HG03097 (cell line): Measurements from ENCODE around the gene SEMA4F.
A peak's percentile ranks its signal among the peaks of the same experiment; 100 is the strongest.
"Not testable (repeated sequence)": the region's sequence is repeated elsewhere in the genome, so short reads cannot be mapped to it uniquely, and the experiment has no call there.

Experiments used
- ATAC-seq: cut with Tn5 transposase; IDR thresholded peaks from one replicate; pipeline ENCODE4 v1.9.1; 2021; ENCODE audit not compliant: unreplicated experiment, low FRiP score

The SEMA4F gene, protein sequence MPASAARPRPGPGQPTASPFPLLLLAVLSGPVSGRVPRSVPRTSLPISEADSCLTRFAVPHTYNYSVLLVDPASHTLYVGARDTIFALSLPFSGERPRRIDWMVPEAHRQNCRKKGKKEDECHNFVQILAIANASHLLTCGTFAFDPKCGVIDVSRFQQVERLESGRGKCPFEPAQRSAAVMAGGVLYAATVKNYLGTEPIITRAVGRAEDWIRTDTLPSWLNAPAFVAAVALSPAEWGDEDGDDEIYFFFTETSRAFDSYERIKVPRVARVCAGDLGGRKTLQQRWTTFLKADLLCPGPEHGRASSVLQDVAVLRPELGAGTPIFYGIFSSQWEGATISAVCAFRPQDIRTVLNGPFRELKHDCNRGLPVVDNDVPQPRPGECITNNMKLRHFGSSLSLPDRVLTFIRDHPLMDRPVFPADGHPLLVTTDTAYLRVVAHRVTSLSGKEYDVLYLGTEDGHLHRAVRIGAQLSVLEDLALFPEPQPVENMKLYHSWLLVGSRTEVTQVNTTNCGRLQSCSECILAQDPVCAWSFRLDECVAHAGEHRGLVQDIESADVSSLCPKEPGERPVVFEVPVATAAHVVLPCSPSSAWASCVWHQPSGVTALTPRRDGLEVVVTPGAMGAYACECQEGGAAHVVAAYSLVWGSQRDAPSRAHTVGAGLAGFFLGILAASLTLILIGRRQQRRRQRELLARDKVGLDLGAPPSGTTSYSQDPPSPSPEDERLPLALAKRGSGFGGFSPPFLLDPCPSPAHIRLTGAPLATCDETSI

DNA sequence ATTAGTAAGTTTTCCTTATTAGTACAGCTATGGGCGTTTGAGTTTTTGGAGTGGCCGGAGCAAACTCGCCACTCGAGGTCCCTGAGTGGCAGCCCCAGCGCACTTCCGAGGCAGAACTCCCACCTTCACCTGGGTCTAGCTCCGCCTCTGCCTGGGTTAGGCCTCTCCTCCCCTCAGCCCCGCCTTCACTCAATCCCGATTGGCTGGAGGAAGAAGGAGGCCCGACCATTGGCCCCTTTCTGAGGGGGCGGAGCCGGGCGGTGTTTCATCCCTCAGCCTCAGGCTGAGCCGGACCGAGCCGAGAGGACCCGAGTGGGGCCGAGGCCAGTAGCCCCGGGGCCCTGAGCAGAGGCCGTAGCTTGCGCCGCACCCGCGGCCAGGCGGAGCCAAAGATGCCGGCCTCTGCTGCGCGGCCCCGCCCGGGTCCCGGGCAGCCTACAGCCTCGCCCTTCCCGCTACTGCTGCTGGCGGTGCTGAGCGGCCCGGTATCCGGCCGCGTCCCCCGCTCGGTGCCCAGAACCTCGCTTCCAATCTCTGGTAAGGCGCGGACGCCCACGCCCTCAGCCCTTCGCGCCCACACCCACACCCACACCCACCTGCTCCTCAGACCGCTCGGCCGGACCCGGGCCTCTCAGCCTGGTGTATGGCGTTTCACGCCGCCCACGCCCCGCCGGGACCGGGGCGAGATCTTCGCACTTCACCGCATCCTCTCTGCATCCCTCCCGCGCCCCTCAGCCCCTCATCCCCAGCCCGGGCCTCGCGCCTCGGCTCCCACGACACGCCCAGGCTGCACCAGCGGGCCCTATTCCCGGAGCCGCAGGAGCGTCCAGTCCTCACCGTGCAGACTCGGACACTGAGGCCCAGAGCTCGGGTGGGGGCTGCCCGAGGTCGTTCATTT, at the start of gene SEMA4F:
SEMA4F (plus strand) TSS at position 263 of the 898 bp plus-strand sequence; CDS start at position 393, 130 bp downstream.
- ATAC-seq: peak; percentile 99

DNA sequence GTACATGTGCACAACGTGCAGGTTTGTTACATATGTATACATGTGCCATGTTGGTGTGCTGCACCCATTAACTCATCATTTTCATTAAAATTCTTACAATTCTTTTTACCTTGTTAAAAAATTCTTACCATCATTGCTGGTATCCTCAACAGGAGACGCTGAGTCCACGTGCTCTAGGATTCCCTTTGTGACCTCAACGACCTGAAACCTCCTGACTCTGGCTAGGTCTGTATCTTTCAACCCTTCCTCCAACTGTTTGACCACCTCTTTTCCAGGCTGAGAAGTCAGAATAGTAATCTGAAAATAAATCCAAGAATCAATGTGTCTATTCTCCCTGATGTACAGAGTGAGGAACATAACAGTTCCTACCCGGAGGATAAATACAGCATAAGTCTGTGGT, 47.1 kb upstream of the SEMA4F start:
- no peak for ATAC-seq

DNA sequence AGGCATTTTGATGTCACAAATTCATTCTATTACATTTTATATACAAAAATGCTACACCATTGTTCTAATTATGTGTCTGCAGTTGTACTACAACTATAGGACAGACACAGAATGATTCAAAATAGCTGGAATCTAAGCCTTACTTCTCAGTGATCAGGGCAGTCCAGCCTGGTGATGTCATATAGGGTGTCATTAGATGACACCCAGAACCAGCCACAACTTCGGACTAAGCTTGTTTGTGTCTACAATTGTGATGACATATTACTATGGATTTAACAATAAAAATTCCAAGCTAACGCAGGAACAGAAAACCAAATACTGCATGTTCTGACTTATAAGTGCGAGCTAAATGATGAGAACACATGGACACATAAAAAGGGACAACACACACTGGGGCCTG, 36.9 kb upstream of the SEMA4F start:
- ATAC-seq: no peak

DNA sequence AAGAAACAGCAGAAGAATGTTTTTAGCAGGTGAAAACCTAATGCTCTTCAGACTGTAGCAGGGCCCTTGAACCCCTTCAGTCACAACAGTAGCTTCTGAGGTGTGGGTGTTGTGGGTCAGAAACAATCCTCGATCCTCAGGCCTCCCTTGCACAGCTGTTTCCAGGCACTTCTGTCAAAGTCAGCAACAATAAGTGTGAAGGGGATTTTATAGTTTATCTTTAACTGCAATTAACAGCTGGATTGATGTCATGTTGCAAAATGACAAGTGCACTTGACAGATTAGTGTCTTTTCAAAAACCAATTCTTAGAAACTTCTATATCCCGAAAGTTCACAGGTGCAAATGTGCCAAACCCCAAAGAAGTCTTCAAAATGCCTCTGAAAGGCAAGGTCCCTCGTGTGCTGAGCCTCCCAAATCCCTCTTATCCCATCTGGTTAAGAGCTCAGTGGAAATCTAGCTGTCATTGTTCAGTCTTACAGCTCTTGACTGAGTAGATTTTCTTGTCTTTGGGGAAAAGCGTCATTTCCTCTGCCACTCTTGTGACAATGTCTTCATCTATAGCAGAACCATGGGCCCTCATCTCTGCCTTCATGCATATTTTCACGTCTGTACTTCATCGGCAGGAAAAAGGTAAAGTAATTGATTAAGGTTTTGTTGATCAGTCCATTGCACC, 35.5 kb upstream of the SEMA4F start:
- no peak for ATAC-seq

DNA sequence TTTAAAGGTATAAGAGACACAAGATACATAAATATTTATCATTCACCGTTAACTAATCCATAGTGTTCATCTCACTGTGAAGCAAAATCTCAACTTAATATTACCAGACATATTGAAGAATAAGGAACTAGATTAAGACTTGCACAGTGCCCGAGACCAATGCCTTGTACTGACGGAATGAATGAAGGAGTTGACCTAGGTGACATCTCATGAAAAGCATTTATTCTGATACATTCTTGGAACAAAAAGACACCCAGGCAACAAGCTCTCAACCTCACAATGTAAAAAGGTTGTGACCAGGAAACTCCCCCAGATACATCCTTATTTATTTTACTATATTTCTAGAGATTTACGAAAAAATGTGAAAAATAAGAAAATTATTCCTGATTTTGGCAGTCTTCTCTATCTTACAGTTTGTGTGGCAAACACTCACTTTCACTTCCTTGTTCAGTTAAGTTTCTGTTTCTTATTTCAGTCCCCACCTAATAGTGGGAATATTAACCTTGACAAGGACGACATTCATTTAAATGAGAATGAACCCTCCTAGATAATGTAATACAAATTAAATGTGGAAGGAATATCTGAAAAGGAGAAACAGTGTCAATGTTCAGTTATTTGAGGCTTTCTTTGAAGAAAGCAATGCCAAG, 34.3 kb upstream of the SEMA4F start:
- ATAC-seq: no peak

DNA sequence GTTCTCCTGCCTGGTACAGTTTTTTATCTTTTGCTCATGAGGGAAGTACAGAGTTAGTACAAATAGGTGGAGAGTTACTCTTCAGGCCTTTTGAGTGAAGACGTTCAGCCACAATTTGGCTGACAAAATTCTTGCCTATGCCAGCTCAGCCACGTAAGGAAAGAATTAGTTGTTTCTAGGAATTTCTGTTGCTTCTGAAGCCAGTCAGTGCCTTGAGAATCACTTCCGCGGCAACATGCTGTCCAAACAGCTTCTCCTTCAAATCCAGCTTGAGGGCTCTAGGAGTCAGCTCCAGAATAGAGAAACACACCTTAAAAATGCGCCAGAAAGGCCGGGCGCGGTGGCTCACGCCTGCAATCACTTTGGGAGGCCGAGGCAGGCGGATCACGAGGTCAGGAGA, 33.4 kb upstream of the SEMA4F start:
- ATAC-seq: no peak

DNA sequence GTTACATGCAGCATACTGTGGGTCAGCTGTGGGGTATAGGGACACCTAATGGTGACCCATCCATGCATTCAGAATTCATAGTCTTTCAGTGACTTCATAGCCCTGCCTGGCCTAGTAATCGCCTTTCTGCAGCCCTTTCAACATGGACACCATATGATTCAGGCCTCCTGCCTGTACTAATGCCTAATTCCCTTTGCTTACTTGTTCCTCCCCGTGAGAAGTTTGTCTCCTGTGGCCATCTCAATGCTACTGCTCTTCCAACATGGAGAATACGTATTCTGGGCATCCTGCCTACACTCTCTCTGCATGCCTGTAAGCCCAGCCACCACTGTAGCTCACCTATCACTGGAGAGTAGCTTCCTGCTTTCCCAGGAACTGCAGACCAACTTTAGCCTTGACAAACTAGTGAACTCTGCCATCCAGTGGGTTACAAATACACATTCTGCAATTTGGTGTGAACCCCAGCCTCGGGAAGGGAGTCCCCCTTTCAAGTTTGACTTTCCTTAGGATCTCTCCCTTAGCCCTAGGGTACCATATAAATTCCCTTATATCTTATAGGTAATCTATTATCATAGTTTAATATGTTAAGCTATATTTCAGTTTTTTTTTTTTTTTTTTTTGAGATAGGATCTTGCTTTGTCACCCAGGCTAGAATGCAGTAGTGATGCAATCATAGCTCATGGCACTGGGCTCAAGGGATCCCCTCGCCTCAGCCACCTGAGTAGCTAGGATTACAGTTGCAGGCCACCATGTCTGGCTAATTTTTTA, 28.2 kb upstream of the SEMA4F start:
- ATAC-seq: no peak

DNA sequence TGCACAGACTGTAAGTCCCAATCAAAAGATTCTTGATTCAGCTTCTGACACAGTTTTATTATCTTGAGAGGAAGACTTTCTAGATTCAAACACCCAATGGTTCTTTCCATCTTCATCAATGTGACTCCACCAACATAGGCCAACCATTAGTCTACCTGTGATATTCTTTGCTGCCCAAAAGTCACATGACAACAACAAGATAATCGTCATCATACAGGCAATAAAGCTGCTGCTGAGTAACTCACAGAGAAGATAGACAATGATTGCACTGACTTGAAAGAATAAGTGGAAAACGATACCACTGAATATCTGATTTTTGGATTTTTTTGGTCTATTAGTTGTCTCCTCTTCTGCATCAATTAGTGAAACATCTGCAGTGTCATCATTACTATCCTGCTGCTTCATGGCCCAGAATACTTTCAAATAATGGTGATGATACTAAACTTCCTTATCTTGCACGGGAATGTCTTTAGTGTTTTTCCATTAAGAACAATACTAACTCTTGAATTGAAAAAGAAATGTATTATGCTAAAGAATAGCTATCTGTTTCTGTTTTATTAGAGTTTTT, 25.4 kb upstream of the SEMA4F start:
- no peak for ATAC-seq

DNA sequence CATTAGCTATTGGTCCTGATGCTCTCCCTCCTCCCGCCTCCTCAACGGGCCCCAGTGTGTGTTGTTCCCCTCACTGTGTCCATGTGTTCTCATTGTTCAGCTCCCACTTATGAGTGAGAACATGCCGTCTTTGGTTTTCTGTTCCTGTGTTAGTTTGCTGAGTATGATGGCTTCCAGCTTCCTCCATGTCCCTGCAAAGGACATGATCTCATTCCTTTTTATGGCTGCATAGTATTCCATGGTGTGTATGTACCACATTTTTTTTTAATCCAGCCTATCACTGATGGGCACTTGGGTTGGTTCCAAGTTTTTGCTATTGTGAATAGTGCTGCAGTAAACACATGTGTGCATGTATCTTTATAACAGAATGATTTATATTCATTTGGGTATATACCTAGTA, 23.6 kb upstream of the SEMA4F start:
- not testable (repeated sequence) for ATAC-seq

DNA sequence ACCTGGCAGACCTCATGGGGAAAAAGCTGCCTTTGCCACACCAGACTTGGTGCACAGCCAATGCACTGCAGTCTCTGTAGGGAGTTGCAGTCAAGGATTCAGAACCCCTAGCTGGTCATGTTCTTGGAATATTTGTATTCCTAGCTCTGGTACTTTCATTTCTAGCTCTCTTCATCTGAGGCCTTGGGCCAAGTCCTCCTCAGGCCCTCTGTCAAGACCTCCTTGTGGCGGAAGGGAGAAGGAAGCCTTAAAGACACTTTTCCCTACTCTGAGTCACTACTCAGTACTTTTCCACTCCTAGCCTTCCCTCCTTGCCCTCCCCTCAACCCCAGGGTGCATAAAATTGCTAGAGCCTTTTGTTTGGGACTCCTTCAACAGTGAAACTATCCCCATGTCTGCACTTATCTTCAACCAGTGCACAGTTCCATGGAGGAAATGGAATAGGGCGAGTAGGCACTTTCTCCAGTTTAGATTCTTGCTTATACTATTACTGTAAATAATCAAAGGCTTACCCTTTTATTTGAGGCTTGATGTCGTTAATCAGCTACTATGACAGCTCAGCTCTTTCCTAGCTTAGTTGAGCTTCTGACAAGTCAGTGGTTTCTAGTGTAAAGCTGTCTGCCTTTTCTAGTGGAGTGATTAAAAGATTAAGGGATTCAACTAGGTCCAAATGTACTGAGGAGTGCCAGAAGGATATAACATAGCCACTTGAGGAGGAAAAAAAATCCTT, 21.7 kb upstream of the SEMA4F start:
- ATAC-seq: no peak

DNA sequence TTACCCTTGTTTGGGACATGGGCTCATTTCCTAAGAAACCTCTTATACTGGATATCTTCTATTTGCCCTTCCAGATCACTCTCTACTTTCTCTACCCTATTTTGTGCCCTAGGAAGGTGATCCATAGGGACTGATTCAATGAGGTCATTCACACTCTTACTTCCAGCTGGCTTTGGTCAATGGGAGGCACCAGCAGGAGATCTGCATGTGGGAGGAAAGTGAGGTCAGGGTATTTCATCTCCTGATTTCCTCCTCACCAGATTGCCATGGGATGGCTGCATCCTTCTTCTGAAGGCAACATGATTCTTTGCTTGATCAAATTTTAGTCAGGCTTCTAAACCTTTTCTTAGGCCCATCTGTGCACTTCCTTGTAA, 21.1 kb upstream of the SEMA4F start:
- no peak for ATAC-seq

DNA sequence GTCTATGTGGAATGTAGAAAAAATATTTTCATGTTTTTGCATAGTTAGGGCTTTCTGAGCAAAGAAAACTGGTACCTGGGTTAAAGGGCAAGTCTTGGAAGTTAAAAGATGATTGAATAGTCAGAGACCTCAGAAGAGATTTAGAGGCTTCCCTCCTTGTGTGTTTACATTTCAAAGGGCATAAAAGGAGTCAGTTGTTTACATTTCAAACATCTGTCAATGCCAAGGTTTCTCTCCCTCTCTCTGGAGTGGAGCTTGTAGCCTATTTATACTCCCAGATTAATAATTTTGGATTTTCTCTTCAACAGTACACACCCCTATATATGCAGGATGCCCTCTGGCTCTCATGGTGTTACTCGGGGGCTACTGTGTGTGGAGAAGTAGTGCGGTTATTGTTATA, 14.5 kb upstream of the SEMA4F start:
- ATAC-seq: no peak

DNA sequence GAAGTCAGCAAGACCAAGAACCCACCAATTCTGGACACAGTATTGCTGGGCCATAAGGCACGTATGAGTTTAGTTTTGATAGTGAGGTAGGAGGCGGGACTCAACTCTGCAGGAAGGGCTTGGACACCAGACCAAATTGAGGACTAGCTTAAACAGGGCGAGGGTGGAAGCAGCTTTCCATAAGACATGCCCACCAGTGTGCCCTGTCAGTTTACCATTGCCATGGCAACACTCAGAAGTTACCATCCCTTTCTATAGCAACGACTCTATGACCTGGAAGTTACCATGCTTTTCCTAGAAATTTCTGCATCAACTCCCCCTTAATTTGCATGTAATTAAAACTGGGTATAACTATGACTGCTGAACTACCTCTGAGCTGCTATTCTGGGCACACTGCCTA, 8.7 kb upstream of the SEMA4F start:
- no peak for ATAC-seq

DNA sequence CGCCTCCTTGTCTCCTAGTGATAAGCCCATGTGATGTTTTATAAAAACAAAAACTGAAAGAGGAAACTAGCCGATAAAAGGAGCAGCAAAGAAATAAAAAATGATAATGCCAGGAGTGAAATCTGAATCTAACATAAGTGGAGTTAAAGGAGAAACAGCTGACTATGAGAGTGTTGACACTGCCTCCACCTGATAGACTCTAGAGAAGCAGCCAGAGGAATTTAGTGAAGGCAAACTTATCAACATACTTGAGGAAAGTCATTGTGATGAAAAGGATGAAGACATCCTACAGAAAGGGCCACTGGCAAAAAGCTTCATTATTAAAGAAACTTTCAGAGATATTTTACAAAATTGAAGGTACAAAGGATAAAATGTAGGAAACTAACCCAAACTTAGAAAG, 7.8 kb upstream of the SEMA4F start:
- ATAC-seq: no peak

DNA sequence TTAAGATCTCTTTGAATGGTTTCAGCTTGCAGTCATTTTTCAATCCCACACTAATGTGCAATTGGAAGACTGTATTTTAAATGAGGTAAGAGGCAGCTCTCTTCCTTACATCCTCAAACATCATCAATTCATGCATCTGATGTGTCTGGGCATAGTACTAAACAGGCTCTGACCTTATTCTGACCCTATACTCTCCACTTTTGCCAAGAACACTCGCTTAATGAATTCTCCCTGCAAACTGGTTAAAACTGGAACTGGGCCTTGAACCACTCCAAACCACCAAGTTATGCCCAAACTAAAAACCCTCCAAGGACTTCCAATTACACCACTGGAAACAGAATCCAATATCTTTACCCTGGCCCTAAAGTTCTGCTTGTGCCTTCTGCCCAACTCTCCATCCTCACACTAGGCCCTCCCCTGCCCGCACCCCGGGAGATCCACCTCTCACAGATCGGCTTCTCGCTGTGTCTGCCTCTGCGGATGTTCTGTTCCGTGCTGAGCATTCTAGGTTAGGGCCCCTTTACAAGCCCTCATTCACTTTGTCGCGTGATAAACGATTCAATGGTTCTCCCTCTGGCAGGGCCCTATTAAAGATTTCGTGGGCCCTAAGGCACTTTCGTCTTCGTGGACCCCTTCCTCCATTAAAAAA, 7.1 kb upstream of the SEMA4F start:
- no peak for ATAC-seq

DNA sequence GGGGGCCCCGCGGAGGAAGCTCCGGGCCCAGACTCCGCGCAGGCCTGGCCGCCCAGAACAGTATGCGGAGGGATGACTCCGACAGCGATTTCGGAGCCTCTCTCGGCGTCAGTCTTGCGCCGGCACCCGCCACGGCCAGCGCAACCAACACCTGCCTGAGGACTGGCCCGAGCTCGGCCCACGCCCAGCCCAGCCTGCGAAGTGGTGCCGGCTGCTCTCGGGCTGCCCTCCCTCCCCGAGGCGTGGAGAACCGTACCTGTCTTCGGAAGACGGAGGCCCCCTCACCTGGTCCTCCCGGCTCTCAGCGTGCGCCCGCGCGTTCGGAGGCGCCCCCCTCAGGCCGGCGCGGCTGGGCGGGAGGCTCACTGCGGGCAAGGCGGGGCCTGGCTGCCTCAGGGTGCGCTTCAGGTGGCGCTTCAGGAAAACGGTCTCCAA, 6.0 kb upstream of the SEMA4F start, which contains the start of gene M1AP:
M1AP (minus strand) TSS at position 322 of the 435 bp plus-strand sequence. CDS start 8,055 bp downstream, outside the sequence.
- no peak for ATAC-seq

DNA sequence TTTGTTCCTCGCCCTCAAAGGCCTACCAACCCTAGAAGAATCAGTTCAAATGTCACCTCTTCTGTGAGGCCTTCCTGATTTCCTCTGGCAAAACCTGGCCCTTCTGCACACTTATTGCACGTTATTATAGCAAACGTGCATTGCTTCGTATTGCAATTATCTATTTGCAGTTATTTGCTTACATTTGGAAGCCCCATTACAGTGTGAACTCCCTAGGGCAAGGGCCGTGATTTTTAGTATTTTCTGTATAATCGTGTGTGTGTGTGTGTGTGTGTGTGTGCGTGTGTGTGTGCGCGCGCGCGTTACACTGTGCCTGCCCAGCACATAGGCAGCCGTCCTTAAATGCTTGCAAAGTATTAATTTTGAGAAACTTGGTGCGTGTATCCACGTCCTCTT, 460 bp upstream of the SEMA4F start:
- ATAC-seq: no peak

DNA sequence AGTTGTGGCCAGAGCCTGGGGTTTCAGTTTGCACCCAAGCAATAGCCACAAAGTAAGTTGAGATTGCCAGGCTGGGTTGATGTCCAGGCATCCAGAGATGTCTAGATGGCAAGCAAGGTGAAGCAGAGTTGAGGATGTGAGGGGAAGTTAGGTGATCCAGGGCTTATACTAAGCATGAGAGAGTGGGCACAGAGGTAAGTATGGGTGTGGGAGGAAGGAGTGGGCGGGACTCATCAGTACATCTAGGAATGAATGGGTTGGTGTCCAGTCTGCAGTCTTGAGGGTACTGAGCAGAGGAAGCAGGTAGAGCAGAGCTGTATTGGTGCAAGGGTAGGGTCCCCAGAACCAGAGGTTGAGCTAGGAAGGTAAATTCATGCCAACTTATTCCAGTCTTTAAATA, 1.5 kb downstream of the SEMA4F start:
- ATAC-seq: no peak
